HG02588 (cell line): ENCODE results near the gene CIITA.

Experiments
- ATAC-seq: cut with Tn5 transposase; IDR thresholded peaks from one replicate; pipeline ENCODE4 v1.9.1; 2021; ENCODE audit warnings: mild to moderate bottlenecking, moderate library complexity; ENCODE audit not compliant: unreplicated experiment

CIITA gene

DNA sequence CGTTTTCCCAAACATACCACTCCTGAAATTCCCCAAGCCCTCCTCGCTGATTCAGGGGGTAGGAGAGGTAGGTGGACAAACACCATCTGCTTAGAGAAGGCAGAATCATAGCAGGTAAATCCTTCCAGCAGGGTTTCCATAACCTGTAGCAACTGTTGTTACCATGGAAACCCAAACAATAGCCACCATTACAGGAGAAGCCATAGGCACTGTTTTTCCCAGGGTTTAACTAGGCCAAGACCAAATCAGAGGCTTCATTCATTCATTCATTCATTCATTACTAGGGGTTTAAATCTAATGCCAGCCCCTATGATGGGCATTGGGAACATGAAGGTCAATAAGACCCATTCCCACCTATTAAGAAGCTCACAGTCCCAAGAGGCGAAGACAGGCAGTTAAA lies 25.5 kb upstream of the CIITA start:
- ATAC-seq, result no peak

DNA sequence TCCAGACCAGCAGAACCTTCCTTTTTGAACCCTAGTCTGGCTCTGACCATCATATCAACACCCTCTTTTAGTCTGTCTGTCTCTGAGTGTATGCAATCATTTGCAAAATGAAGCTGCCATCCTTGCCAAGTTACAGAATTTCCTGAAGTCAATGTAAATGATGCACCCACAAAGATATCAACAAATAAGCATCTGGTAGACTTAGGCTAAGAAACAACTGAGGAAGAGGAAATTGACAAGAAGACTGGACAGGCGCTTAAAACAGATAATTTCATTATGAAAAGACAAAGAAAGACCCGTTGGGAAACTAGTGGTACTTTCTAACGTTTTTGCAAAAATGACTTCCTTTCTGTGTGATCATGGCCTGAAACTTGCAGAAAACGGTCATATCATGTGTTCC lies 24.7 kb upstream of the CIITA start:
- ATAC-seq, result no peak

DNA sequence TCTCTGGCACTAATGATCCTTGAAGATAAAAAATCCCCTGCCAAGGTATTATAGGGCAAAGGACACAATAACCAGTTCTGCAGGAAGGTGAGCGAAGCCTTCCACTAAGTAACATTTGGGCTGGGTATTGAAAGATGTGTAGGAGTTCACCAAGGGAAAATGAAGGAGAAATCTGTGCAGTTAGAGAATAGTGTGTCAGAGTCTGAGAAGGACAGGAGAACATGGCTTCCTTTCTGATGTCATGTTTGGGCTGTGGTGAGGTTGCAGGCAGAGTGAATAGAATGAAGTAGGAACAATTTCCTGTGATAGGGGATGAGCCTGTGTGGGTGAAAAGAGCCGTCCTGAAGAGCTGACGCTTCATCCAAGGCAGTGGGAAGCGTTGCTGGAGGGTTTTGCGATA lies 24.1 kb upstream of the CIITA start:
- ATAC-seq, result no peak

DNA sequence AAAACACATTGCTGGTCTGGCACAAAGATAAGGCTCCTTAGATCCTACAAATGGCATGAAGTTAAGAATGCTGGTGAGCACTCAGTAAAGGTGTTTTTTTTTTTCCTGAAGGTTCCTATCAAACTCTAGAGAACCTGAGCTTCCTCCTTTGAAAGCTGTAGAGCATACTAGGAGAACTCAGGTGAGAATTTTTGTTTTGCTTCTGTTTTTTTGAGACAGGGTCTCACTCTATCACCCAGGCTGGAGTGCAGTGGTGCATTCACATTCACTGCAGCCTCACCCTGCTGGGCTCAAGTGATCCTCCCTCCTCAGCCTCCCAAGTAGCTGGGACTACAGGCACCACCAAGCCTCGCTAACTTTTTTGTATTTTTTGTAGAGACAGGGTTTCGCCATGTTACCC lies 21.0 kb upstream of the CIITA start:
- ATAC-seq, result no peak

DNA sequence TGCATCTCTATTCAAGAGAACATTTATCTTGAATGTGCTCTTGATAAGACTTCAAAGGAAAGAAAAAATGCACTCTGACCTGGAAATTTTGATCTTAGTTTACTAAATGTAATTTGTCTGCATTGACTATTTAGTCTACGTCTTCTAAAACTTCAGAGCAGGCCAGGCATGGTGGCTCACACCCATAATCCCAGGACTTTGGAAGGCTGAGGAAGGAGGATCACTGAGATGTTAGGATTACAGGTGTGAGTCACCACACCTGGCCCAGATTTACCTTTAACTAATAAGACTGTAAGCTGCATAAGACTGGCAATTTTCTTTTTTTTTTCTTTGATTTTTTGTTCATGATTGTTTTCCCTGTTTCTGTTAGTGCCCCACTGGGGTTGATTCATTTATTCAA lies 18.8 kb upstream of the CIITA start:
- no peak for ATAC-seq

DNA sequence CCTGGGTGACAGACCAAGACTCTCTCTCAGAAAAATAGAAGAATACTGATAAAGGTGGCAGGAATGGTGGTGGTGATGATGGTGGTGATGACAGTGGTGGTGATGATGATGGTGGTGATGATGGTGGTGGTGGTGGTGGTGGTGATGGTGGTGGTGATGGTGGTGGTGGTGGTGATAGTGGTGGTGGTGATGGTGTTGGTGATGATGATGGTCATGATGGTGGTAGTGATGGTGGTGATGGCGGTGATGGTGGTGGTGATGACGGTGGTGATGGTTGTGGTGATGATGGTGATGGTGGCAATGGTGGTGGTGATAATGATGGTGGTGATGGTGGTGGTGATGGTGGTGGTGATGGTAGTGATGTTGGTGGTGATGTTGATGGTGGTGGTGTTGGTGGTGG lies 18.0 kb upstream of the CIITA start:
- ATAC-seq, result no peak

DNA sequence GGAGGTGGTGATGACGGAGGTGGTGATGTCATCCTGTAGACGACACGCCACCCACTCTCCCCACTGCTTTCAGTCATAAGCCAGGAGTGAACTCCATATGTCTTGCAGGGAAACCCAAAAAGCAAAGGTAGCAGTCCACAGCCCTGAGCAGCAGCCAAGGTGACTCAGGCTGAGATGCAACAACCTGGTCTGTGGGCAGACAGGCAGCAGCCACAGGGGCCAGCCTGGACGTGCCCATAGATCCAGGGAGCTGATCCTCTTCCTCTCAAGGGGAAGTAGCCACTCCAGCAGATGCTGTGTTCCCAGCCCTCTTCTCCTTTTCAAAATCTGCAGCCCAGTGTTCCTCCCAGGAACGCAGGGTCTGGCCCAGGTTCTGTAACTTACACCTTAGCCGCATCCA lies 17.3 kb upstream of the CIITA start:
- ATAC-seq, result no peak

DNA sequence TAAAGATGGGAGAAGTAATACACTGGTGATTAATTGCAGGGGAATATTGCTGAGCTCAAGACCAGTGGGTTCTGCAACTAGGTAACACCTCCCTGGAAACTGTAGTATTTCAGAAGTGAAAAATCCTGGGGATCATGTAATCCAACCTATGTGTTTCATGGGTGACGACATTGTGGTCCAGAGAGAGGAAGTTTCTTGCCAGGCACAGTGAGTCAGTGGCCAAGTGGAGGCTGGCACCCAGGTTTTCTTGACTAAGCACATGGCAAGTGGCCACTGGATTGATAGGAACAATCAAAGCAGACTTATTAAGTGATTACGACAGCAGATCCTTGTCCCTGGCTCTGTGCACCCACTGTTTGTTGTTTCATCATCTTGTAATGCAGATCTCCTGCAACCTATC lies 14.6 kb upstream of the CIITA start:
- no peak for ATAC-seq

DNA sequence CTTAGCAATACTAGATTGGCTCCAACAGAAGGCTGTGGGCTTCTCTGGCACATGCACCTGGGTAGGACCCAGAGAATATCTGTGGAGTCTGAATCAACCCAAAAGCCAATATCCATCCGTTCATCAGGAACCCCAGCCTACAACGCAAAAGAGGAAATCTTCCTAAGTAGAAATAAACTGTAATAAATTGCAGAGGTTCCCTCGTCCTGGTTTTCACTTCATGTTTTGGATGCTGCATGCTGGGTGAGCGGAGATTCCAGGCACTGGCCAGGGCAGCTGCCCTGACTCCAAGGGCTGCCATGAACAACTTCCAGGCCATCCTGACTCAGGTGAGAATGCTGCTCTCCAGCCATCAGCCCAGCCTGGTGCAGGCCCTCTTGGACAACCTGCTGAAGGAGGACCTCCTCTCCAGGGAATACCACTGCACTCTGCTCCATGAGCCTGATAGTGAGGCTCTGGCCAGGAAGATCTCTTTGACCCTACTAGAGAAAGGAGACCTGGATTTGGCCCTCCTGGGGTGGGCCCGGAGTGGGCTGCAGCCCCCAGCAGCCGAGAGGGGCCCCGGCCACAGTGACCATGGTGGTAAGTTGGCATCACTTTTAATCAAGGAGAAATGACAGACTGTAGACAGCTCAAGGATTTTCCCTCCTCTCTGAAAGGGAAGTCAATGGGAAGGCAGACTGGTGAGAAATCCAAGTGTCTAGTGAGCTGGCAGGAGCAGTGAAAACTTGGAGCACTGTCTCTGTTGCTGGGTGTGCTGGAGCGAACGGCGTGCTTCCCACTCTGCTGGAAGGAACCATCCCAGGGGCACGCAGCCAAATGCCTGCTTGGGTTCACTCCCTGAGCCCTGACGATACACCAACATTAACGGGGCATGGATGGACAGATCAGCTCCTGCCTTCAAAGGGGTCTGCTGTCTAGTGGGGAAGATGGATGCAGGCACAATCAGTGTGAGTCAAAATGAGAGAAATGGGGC lies 10.7 kb upstream of the CIITA start:
- ATAC-seq, result no peak

DNA sequence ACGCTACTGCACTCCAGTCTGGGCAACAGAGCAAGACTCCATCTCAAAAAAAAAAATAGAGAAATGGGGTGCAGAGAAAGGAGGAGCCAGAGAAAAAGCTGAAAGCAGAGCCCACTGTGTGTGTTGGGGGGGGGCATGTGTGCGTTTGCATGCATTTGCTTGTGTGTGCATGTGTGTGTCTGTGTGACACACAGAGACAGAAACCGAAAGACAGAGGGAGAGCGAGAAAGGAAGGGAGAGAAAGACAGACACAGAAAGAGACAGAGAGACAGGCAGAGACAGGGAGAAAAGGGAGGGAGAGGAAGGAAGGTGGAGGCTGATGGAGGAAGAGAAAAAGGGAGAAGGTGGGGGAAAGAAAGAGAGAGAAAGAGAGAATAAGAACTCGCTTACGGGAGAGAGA lies 9.8 kb upstream of the CIITA start:
- no peak for ATAC-seq

DNA sequence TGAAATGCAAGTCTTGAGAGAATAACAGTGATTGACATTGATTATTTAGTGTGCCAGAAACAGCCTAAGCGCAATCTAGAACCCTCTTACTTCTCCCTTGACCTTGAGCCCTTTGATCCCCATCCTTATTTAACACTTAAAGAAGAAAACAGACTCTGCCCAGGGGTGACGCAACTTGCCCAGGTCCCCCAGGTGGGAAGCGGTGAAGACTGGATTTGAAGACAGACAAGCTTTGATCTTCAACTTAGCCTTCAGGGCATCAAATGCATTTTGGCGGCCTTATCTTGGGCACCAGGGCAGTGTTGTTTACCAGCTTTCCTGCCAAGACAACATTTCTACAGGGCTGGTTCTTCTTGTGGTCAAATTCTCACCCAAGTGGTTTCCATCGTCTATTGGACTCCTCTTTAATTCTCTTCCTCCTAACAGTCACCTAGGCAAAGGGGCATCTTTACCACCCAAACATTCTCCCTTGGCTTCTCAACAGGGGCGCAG lies 8.9 kb upstream of the CIITA start:
- no peak for ATAC-seq

DNA sequence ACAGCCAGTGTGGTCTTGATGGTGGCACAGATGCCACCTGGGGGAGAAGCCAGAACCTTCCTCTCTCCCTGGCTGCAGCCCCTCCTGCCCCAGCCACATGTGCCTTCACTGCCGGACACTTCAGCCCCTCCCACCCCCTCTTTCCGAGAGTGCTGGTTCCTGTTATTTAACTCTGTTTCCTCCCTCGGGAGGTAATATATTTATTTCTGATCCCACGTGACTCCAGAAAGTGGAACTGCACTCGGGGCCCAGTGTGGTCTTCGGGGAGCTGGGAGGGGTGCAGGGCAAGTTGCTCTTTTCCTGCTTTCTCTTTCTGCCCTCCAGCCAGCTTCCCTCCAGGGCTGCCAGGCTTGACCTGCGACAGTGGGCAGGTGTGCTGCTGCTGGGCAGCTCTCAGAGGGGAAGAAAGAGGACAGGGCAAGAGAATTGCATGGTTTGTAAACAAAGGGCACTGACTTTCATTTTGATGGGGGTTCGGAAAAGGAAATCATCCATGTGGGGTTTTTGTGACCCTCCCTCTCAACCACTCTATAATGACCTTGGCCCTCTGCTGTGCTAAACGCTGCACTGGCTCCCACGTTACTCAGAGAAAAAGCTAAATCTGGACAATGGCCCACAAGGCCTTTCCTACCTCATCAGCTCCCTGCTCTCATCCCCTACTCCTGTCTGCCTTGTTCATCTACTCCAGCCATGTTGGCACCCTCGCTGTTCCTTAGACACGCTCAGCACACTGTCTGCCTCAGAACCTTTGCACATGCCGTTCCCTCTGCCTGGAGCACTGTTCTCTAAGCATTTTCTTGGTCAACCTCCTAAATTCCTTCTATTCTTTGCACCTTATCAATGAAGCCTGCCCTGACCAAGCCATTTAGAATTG lies 8.2 kb upstream of the CIITA start:
- peak; percentile 42 for ATAC-seq

DNA sequence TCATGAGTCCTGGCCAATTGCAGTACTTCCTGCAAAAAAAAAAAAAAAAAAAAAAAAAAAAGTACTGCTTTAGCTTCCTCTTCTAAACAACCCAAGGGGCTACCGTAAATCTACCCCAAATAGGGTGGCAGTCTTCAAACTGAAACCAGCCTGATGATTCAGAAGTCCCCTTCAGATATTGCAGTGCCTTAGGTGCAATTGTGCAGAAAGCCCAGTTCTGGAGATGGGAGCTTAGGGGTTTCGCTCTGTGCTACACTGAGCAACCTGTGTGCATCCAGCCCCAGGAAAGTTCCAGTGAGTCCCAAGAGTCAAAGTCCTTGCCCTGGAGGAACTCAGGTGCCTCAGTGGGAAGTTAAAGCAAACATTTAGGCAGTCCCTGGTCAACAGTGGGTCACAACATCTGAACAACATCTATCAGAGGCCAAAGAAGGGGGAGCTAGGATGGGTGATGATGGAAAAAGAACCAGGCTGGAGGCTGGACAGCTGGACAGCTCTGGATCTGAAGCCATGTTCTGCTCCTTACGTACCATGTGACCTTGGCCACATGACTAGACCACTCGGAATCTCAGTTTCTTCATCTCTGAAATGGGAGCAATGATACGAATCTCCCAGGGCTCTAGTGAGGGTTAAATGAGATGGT lies 6.7 kb upstream of the CIITA start:
- no peak for ATAC-seq

DNA sequence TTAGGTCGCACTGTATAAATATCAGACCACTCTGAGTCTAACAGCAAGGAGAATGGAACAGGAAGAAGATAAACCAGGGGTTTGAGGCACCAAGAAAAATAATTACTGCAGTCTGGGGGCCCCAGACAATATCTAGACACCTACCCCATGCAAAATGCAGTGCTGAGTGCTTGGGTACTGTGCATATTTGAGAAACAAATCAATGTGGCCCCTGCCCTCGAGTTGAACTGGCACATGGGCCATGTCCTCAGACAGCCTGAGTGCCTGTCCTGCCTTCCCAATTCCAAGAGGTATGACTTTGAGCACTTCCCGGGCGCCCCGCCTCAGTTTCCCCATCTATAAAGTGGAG lies 6.2 kb upstream of the CIITA start:
- no peak for ATAC-seq

DNA sequence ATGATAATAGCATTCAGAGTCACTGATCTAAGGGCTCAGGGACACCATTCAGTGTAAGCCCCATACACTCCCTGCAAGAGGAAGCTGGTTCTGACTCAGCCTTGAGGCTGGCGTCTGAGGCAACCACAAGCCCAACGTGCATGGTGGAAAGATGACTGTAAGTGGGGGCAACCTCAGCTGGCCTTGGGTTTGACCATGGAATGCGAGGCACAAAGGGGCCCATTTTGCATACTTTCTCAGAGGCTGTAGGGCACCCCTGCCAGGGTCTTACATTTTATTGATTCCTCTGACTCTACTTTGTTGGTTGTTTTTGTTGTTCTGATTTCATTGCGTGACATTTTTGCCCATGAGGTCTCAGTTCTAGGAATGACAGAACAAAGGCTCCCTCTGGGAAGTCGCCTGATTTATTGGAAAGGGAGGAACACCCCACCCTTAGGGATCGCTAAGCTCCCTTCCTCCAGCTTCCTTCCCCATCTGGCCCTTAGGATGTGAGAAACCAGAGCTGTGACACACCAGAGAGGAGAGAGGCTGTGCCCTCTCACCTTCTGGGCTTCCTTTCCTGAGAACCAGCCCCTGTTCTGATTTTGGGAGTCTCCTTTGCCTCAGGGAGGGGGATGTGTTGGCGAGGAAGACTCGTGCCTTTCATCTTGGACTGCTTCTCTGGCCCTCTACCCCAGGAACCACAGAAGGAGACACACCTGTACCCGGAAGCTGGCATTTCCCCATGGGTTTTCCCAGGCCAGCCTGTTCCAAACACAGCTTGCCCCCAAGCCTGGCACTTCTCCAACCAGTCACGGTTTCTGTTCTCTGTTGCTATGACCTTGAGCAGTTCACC lies 5.6 kb upstream of the CIITA start:
- ATAC-seq, result peak; percentile 49

DNA sequence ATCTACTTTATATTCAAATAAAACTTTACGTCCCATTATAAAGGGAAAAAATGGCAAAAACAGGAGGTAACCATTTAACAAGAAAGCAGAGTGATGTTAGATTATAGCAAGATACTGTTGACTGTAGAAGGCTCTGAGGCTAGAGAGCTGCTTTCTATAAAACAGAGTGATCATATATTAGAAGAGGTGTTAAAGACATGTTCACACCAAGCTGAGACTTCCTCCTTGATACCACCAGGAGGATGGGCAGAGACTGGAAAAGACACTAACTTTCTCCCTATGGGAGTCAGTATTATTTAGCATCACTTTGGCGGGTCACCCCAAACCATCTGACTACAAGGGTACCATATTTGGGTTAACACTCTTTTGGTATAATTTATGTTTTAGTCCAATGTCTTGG lies 687 bp upstream of the CIITA start:
- no peak for ATAC-seq

DNA sequence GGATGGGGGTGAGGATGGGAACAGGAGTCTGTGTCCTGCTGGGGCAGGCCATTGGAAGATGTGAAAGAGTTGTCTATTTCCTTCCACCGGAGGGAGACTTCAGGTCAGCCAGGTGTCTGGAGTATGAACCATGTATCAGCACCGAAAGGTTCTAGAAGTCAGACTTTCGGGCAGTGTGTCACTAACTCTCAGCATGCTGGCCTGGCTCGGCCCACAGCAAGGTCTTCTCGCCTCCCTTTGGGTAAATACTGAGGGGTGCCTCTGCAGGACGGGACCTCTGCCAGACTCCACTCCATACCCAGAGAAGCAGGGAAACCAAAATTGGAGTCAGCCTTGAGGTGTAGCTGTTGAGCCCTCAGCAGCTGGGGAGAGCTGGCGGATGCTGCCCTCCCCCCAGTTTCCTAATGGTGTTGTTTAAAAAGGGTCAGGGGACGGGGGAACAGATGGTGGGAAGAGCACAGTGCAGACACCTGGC lies 507 bp downstream of the CIITA start:
- ATAC-seq, result no peak

DNA sequence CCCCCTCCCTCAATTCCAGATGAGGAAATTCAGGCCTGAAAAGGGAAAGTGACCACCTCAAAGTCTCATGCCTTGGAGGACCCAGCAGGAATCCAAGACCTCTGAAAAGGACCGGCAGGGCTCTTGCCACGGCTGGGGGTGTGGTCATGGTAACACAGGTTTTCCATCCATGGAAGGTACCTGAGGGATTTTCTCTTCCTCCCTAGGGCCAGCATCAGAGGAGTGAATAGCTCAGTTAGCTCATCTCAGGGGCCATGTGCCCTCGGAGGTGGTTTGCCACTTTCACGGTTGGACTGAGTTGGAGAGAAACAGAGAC lies 1.3 kb downstream of the CIITA start:
- ATAC-seq, result no peak

DNA sequence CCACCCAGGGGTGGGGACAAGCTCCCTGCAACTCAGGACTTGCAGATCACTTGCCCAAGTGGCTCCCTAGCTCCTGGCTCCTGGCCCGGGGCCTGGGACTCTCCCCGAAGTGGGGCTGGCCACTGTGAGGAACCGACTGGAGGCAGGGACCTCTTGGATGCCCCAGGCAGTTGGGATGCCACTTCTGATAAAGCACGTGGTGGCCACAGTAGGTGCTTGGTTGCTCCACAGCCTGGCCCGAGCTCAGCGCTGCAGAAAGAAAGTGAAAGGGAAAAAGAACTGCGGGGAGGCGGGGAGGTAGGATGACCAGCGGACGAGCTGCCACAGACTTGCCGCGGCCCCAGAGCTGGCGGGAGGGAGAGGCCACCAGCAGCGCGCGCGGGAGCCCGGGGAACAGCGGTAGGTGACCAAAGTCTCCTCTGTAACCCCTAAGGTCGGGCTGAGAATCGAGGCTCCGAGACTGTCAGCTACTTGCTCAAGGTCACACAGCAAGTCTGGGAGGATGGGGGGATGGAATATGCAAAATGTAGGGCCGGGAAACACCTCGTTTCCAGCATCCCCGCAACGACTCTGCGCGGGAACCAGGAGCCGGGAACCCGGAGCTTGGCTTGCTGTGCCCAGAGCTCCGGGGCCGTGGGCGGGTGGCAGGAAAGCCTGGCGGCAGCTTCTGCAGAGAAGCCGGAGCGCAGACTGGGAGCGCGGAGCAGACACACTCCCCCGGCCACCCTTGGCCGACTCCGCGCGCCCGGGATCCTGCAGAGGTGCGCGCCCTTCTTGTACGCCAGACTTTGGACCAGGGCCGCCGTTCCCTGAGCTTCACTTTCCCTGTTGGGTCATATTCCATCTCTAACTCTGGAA lies 1.9 kb downstream of the CIITA start:
- ATAC-seq, result no peak
